Activated gamma-delta T cell (primary cell): ENCODE results near the gene AUTS2.

Source experiments
- DNase-seq: peaks from one replicate; lab custom pipeline; 2025; lab: John Stamatoyannopoulos, UW

AUTS2 gene

DNA sequence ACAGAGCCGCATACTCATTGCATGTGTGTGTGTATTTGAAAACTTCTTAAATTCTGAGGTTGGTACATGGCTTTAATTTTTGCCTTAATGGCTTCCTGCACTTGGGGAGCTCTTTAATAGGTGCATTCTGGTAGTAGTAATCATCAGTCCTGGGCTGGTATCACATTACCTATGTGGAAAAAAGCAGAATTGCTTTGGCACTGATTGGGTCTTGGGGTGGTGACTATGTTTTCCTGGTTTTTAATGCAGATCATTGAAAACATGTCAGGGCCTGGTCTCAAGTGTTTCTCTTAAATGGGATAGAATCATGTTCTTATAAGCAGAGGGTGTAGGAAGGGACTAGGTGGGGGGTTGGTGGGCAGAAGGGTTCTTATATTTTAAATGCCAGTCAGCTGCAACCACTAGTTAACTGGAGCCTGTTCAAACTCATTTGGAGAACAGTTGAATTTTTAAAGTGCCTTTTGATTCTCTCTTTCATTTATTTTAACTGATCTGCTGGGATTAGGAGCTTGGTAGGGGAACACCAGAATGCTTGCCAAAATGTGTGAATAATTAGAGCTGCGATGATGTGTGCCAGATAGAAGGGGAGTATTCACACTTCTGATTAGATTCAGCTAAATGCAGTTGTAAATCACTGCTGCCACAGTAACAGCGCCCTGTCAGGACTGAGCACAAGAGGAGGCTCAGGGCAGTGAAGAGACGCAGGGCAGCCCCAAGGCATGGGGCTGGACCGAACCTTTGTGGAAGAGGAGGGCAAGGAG, 900.1 kb downstream of the AUTS2 start:
- no peak for DNase-seq

DNA sequence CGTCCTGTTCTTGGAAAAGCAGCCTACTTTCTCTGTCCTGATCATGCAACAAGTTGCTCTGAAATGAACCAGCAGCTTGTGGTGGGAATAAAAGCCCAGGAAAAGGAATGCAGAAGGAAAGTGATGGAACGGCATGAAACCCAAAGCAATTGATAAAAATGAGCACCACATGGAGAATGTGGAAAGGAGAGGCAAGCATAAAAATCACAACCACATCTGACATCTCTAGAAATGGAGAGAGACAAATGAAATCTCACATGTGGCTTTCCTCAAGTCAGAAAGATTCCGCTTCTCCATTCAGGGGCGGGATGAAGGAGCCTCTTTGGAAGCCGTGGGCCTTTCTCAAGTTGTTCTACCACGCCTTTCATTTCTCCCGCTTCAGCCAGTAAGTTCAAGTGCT, 902.0 kb downstream of the AUTS2 start:
- no peak for DNase-seq

DNA sequence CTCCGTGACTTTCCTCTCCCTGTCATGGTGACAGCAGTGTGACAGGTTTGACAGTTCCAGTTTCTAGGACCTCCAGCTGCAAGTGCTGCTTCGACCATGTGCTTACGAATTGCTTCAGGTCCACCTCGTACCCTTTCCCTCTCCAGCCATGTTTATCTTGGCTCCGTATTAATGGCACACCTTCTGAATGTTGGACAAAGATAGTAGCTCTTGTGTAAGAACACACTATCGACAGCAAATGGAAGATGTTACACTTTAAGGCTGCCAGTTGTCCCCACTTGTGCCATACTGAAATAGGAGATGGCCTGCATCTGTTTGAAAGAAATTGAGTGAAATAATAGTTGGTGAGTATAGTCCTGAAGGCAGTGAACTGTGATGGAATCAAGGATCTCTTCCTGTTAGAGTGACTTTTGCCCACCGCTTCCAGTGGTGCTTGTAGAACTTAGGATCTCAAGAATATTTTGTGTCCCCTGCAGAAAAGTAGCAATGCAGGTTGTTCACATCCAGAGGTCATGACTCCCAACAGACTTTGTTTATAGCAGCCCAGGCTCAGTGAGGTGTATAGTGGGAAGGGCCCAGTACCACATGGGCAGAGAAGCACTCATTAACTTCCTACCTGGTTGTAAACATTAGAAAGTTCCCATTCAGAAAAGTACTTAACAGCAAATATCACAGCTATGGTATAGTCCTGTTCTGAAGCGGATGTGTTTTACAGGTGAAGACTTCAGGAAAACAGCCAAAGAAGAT, 904.0 kb downstream of the AUTS2 start:
- DNase-seq, result no peak

DNA sequence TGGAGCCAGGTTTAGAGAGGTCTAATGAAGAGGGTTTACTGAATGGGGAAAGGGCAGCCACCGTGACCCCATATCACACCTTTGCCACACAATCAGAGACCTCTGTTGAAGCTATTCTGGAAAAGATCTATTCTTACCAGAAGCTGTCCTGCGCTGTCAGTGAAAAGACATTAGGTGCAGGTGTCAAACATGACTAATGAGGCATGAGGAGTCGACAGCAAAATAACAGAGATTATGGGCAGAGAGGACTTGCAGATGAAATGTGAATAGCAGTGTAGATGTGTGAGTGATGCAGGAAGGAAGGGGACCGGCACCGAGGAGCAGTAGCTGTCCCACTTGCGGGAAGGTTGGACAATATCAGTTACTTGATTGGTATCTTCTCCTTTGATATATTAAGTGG, 906.0 kb downstream of the AUTS2 start:
- no peak for DNase-seq

DNA sequence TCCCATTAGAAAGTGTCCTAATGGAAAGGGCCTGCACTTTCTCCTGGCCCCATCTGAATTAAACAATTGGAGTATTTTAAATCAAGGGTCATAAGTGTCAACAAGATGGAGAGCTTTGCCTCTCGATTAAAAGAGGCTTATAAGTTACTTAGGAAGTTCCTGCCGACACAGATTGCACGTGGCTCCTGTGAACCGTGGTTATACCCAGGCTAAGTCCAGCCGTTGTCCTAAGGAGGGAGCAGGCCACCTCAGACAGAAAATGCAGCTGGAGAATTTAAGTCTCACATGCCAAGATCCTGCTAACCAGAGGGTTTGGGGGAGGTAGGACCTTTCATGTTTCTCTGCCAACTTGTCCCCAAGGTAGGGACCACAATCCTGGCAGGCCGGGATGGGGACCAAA, 907.2 kb downstream of the AUTS2 start:
- DNase-seq, result no peak

DNA sequence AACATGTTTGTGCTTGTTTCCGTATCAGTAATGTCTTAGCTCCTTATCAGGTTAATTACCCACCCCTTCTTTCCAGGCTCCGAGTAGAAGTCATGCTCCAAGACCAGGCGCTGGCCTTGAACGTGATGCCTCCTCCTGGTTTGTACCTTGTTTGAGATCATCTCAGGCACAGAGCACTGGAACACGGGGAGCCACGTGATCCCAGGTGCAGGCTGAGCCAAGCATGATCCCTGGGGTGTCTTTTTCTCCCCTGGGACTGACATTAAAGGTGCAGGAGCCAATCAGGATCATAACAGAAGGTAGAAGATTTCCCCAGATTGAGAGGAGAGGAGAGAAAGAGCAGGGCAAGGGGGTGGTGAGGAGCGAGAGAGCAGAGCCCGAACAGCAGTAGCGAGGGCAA, 907.6 kb downstream of the AUTS2 start:
- DNase-seq, result no peak

DNA sequence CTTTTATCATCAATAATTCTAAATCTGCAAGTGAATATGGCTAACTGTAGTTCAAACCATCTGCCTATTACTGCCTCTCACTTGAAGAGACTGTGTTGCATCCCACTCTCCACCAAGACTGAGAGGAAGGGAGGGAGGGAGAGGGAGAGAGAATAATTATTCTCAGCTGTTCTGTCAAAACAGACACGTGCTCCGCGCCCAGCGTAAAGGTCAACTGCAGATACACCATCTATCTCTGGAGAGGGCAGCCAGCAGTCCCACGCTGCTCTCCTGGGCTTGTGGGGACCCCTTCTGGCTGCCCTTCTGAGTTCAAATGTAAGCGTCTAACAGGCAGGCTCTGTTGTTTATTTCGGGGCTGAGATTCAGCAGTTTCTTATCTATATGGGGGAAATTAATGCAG, 908.2 kb downstream of the AUTS2 start:
- no peak for DNase-seq

DNA sequence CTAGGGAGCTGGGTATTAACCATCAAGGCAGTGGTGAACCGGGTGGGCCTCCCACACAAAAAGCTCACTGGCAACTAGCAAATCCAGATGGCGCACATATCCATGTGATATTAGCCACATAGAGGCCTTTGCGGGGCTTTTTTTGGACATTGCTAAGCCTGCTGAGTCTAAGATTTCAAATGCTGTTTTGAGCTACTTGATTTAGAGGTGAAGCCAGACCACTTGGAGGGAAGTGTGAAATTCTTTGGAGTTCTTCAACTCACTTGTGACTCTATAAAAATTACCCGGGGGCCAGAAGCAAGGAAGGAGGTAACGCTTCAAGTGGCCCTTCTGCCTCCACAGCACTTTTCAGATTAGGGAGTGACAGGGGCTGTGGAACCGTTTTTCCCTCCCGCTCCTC, 913.9 kb downstream of the AUTS2 start:
- no peak for DNase-seq

DNA sequence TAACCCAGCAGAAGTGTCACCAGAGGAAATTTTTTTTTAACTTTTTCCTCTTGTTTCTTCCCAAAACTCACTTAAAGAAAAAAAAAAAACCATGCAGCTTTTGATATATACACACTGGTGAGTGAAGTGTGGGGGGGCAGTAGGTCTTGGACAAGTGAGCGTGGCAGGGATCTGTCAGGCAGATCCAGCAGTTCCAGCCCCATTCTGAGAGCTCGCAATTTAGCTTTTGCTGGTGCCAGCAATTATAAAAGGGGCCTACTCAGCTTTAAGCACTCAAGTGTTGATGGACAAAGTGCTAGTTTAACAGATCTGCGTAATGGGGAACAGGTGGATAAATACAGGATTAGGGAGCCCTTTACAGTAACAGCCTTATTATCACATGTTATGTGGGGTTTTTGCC, 914.5 kb downstream of the AUTS2 start:
- DNase-seq, result no peak

DNA sequence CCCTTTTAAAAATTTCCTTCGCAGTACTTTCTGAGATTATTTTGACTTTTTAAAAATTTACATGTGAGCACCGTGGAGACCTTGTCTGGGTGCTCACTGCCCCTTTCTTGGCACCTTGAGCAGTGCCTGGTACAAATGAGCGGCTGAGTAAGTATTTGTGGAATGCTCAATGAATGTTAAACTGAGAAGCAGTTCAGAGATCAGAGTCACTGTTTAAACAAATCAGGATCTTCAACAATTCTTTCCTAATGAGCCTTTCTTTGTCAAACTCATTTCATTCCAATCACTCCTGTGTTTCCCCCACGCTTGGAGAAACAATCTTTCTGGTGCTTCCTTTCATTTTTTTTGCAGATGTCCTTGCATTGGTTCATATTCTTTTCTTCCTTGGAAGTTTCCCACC, 922.3 kb downstream of the AUTS2 start:
- no peak for DNase-seq

DNA sequence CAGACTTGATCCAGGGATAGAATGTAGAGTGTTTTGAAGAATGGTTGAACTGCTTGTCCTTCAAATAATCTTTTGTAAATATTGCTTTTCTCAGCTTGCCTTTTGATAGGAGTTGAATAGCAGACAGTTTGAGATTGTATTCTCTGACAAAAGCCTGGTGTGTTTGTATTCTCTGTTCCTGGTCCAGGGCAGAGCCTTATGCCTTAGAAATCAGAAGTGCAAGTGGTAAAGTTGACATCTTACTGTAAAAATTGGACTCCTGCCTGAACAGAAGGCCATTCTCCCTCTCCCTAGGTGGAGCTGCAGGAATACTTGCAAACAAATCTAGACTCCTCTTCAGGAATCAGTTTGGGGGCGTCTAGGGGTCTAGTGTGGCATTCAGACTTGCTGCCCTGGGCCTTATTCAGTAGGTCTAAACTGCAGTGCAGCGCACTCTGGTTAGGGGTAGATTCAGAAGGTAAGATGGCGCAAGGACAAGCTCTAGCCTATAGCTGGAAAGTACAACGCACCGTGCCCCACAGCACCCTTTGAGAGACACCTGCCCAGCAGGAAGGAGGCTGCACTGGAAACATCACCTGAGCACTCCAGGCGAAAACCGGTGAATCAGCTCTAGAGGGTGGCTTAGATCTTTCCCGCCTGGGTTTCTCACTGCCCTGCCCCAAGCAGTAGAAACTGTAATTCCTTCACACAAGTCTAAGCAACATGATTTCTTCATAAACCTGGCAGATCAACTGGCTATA, 925.1 kb downstream of the AUTS2 start:
- no peak for DNase-seq

DNA sequence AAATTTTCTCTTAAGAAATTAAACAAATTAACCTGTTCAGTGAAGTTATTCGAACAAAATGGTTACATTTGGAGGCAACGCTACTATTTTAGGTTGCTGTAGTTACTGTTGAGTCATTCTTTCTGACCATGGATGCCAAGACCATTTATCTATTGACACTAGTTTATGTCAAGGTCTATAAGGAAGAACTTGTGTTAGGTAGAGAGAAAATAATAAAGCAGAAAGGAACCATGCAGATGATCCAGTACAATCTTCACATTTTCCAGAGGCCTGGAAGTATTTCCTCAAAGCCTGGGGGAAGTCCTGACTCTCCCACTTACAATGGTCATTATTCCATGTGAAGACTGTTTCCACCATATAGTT, 925.7 kb downstream of the AUTS2 start:
- DNase-seq, result no peak

DNA sequence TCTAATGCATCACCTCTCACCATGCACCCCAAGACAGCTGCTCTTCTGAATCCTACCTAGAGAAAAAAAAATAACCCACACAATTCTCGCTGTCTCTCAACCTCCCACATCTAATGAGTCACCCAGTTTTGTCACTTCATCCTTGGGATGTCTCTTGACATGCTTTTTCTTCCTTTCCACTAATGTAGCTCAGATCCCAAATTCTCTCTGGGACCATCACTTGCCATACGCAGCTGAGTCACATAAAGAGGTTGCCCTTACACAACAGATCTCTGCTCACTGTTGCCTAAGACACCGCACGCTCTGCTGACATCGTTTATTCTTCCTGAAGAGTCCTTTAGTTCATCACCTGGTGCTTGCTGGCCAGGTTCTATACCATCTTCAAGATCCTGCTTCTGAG, 927.7 kb downstream of the AUTS2 start:
- no peak for DNase-seq

DNA sequence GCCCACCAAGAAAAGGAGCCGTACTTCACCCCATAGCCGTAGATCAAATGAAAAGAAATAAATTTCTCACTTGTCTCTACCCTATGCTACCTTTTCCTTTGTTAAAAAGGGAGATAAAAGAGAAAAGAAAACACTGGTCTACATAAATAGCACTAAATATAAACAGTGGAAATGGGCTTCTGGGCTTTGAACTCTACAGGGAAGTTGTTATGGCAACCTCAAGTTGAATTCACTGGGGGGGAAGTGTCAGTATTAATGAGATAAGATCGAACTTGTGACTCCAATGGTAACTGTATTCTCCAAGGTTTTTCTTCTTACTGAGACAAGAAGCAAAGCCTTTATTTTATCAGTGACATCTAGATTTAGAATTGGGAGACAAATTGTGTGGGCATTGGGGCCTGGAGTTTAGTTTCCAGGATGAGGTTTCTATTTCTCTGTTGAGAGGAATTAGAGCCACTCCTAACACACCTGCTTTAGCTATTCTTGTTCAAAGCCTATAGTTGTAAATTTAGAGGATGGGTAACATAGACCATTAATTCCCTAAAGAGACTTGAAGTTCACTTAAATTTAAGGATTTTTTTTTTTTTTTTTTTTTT, 929.3 kb downstream of the AUTS2 start:
- no peak for DNase-seq

DNA sequence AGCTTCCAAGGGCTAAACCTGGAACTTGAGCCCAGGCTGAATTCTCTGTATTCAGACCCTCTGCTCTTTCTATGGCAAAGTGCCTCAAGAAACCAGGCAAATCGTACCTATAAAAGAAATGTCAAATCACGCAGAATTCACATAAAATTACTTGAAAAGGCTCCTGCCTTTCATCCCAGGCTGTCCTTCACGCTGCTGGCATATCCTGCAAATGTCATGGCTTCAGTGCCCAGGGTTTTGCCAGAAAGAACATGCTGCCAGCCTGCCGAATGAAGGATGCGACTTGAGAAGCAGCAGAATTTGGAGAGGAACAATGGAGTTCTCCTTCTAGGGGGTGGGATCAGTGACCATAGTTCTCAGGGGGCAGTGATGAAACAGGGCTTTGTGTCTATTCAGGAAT, 931.2 kb downstream of the AUTS2 start:
- no peak for DNase-seq

DNA sequence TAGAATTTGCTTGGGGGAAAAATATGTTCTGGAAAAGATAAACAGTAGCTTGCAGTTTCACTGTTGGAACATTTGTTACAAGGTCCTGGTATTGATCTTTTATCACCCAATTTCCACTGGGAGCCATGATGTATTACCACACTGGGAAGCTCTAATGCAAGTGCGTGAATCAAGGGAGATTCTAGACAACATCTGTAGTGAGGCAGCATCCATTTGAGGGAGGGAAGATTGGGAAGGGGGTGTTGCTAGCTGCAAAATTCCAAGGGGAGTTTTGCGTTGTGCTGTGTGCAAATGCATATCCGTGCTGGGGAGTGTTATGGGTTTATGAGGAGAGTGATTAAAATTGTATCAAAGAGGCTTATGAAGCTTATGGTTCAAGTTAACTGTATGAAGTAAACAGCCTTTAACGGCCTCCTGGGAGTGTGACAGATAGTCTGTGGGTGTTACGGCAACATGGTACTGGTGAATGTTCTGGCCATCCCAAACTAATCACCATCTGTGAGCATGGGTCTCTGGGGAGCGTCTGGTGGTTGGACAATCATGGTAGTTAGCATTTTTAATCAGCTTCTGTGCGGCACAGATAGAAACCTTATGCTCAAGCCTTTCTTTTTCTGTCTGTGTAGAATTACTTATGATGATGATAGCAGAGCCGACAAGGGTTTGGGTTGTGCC, 931.8 kb downstream of the AUTS2 start:
- DNase-seq, result no peak

DNA sequence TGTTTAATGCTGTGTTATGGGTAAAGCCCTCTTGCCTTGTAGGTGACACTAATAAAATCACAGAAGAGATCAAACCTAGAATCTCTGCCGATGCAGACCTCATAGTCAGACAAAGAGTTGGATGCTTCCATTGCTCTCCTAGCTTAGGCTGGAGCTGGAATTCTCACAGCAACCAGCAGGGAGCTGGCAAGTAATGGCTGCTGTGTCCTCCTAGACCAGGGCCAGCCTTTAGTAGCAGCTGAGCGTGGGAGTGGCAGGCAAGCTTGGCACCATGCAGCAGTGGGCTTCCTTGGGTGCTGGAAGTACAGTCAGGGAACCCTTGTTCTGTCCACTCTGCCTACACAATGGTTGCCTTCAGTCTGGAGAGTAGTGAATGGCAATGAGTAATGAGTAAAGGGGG, 935.3 kb downstream of the AUTS2 start:
- no peak for DNase-seq

DNA sequence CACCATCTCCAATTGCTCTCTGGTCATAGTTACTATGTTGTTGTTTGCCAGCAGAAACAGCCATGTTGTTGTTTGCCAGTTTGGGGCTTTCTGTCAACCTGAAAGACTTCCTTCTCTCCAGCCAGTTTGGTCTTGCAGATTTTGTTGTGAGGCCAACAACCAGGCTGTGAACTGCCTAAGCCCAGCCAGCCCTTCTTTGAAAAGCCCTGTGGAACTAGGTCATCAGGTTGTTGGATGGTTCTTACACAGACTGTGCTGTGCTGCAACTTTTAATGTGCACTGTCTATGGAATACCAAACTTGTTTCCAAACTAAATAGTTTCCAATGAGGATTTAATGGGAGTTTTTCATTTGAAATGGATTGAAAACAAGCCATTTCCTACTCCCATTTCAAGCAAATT, 940.9 kb downstream of the AUTS2 start:
- DNase-seq, result no peak

DNA sequence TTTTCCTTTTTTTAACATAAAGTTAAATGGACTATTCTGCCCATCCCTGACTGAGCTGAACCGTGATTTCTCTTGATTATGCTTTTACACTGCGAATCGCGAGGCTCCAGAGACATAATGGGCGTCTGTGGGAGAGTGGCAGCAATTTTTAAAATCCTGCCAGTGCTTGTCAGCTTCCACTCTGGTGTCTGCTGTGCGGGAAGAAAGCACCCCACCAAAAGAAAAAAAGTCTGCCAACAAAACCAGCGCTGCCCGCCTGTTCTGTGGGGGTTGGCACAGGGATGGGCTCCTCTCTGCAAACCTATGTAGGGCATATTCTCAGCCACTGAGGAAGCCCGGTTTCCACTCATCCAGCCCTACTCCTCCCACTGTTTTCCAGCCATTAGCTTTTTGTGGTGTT, 941.3 kb downstream of the AUTS2 start:
- no peak for DNase-seq

DNA sequence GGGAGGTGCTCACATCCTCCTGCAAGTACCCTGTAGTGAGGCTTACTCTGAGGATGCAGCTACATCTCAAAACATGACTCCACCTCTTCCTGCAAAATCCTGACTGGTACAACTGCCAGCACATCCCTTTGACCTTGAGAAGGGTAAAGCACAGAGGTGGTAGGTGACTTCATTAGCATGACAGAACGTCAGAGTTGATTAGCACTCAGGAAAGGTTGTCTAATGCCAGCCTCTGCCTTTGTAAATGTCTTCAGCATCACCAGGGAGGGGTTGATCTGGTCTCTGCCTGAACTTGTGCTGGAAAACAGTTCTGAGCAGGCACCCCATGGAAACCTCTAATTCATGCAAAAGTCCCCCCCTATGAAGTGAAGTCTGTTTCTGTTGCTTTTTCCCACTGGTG, 942.4 kb downstream of the AUTS2 start:
- DNase-seq, result no peak

DNA sequence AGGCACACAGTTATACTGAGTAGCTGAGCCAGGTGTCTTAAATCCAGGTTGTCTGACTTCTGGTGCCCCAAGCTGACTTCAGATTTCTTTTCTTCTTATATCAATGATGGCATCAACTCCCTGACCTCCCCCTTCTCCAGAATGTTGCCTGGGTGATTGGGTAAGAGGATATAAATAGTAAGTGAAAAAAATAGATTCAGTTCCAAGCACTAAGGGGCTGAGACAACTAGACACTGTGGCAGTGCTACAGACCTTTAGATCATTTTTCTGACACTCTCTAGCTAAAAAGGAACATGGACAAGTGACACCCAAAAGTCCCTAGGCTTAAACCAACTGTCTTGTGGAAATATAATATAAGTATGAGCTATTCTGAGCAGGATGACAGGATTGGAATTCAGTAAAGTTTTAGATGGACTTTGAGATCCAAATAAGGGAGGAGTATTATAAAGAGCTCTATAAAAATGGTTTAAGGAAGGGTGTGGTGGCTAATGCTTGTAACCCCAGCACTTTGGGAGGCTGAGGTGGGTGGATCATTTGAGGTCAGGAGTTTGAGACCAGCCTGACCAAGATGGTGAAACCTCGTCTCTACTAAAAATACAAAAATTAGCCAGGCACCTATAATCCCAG, 944.6 kb downstream of the AUTS2 start:
- no peak for DNase-seq

DNA sequence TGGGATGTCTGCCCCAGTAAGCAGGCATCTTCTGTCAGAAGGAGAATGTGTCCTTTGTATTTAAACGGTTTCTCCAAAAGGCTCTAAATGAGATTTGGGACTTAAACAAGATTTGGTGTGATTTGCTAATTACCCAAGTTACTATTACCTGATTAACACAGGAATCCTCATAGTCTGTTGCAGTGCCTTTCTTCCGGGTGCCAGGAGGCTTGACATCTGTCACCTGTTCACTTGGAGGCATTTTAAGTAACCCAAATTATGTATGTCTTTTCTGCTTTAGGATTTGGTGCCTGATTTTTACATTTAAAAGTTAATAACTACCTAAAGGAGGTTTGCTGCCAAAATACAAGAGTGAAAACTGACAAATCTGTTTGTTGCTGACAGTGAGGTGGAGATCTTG, 945.7 kb downstream of the AUTS2 start:
- no peak for DNase-seq
